Vagina (tissue), 2 donors: ENCODE results near the gene MICAL3. TPM values are rescaled to one million over a fixed set of nuclear protein-coding genes. Genes with fewer than 3 reads are reported as not detected.
A peak's percentile ranks its signal among the peaks of the same experiment; 100 is the strongest.

Experiments used
- DNase-seq, 2 donors: peaks; one replicate each; pipeline ENCODE4 v3.0.0-alpha.2; 2017; ENCODE audit errors: extremely low spot score in 2 of 2
- H3K27ac ChIP-seq: fragments of 200-600 bp; sonication (generic); one replicate; pipeline ENCODE4 v1.5.1; 2019
- H3K27me3 ChIP-seq: fragments of 200-600 bp; sonication (generic); one replicate; pipeline ENCODE4 v1.5.1; 2019
- H3K36me3 ChIP-seq, 2 donors: fragments of 200-600 bp; sonication (generic); one replicate each; pipeline ENCODE4 v1.5.1; 2017 to 2019
- H3K4me1 ChIP-seq: fragments of 200-600 bp; sonication (generic); one replicate; pipeline ENCODE4 v1.5.1; 2019
- H3K4me3 ChIP-seq, 2 donors: fragments of 200-600 bp; sonication (generic); 1 replicate in 1 of 2; 2 replicates in 1 of 2; pipeline ENCODE4 v1.5.1; 2016 to 2019
- H3K9me3 ChIP-seq: fragments of 200-600 bp; sonication (generic); one replicate; pipeline ENCODE4 v1.5.1; 2019
- CTCF ChIP-seq, 3 experiments: fragments of 450-650 bp in 2 of 3; fragments of 200-600 bp in 1 of 3; sonication (generic) in 1 of 3; IDR thresholded peaks; one replicate each; pipeline ENCODE4 v1.5.1; 2017 to 2019; ENCODE audit warnings: antibody characterized with exemption in 3 of 3, mild to moderate bottlenecking in 2 of 3, moderate library complexity in 2 of 3
- POLR2A ChIP-seq, 2 donors: fragments of 450-650 bp; IDR thresholded peaks; one replicate each; pipeline ENCODE4 v1.6.1; 2017; ENCODE audit warnings: antibody characterized with exemption in 2 of 2, mild to moderate bottlenecking in 2 of 2, moderate library complexity in 2 of 2
- POLR2AphosphoS5 ChIP-seq, 2 donors: sonication (generic); formaldehyde crosslinking; IDR thresholded peaks; one replicate each; pipeline ENCODE4 v1.9.0; 2017; ENCODE audit warnings: antibody characterized with exemption in 2 of 2, mild to moderate bottlenecking in 2 of 2, low read depth in 1 of 2; ENCODE audit not compliant: insufficient read depth in 1 of 2
- intact Hi-C: fragments of 100-400 bp; cut with DNase I; formaldehyde crosslinking; loops from one replicate; pipeline ENCODE4 v1.15.1; 2023
- total RNA-seq: library from RNA; depleted of rRNA; stranded (reverse); fragments of >200 nt; gene quantifications from one replicate; pipeline ENCODE4 v1.2.3, GENCODE V29; 2016

MICAL3 gene
- total RNA-seq, 1 donor from 2014 or later = 35.1 TPM

DNA sequence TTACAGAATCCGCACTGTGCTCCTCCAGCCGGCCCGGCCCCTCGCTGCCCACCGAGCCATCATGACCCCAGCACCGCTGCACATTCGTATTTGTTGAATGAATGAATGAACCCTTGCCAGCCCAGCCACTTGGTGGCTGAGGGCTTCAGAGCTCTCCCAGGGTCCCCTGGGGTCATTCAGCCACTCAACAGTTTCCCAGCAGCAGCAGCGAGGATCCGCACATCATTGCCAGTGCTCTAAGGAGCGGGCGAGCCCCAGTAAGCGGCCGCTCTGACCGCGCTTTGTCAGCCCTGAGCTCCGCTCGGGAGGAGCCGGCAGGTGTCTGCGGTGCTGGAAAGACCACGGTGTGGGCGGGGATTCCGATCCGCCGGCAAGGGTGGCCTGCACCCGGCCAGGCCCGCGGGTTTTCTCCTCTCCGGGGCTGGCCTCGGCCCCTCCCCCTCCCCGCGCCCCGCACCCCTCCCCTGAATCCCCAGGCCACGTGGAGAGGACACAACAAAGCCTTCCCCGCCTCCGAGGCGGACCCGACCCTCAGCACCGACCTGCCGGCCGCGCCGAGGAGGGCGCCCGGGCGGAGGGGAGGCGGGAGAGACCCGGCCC lies 250.7 kb downstream of the MICAL3 start:
- no peaks in the 10 kb centered on the region for H3K9me3 ChIP-seq
- H3K27ac ChIP-seq = peak overlapping the region; percentile 70
- peak overlapping the region; percentile 62 to 76 for H3K4me3 ChIP-seq
- no peak for DNase-seq
- H3K27me3 ChIP-seq = no peaks in the 10 kb centered on the region
- H3K36me3 ChIP-seq = no peaks in the 10 kb centered on the region
- TF ChIP-seq POLR2AphosphoS5 (IDR thresholded peaks at IDR 0.05; ENCODE audit: insufficient read depth in 1 of 2, low read depth in 1 of 2) = no peak
- TF ChIP-seq POLR2A (IDR thresholded peaks at IDR 0.05) = no peak
- no peak for TF ChIP-seq CTCF (IDR thresholded peaks at IDR 0.05)
- intact Hi-C loops = loop anchor here (2.0 kb wide), 1 partner anchor 49 kb away; no protein-coding TSS in a partner anchor
- H3K4me1 ChIP-seq = peaks cover 26% of the 10 kb centered on the region

DNA sequence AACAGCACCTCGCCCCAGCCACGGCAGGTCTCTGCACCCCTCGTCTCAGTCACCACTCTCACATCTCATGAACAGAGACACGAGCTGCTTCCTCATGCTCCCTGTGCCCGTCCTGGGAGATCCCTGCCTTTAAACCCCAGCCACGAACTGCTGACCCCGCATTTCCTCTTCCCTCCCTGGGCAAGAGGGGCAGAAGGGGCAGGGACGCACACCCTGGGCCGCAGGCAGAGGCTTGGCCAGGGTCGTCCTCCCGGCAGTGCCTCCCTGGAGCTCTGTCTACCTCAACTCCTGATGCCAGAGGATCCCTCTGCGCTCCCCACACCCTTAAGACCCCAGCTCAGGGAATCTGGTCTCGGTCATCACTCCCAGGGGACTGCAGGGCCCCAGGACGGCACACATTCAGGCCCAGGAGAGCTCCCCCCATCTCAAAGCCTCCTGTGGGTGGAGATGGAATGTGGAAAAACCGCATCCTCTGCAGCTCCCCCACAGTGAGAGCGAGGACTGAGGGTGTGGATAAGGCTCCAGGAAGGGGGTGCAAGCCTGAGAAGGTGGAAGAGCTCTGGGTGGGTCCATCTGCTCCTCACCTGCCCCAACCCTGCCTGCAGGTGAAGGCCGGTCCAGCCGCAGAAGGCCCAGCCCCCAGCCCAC lies 251.3 kb downstream of the MICAL3 start:
- Histone ChIP-seq H3K4me3 (peak overlapping the region; percentile 62 to 76), H3K4me1 (peaks cover 26% of the 10 kb centered on the region), H3K27me3 (no peaks in the 10 kb centered on the region), H3K36me3 (no peaks in the 10 kb centered on the region), H3K27ac (no peak overlapping the region), H3K9me3 (no peaks in the 10 kb centered on the region)
- intact Hi-C loops = loop anchor here (2.0 kb wide), 1 partner anchor 48 kb away; no protein-coding TSS in a partner anchor
- DNase-seq = no peak
- TF ChIP-seq POLR2AphosphoS5 (IDR thresholded peaks at IDR 0.05; ENCODE audit: insufficient read depth in 1 of 2, low read depth in 1 of 2) = no peak
- no peak for TF ChIP-seq POLR2A (IDR thresholded peaks at IDR 0.05)
- no peak for TF ChIP-seq CTCF (IDR thresholded peaks at IDR 0.05)

DNA sequence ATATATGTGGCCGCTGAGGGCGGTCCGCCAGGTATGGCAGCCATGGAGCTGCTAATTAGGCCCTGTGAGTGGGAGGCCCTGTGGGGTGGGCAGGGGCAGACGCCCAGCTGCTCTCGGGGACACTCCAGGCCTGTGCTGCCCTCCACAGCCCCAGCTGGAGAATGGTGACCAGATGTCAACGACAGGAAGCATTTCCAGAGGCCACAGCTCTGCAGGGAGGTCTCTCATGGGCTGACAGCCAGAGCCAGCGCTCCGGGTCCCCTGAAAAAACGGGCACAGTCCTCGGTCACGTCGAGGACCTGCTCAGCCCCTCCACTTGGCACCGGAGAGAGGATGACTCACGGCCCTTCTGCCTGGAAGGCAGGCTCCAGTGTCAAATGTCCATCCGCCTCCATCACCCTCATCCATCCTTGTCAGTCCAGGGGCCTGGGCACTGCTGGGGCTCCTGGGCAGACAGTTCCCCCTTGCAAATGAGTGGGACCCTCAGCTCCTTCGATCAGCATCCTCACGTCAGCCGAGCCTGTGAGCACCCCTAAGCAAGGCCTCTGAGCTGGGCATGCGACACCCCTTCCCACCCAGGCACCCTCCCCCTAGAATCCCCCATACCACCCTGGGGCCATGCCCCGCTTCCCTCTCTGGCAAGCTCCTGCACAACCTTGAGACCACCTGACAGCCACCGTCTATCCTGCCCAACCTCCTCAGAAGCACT lies 252.0 kb downstream of the MICAL3 start:
- intact Hi-C loops = loop anchor here (2.0 kb wide), 1 partner anchor 48 kb away; no protein-coding TSS in a partner anchor
- Histone ChIP-seq H3K27me3 (no peaks in the 10 kb centered on the region), H3K4me3 (peak overlapping the region in 1 of 2 donors; percentile 62), H3K36me3 (no peaks in the 10 kb centered on the region), H3K4me1 (peaks cover 26% of the 10 kb centered on the region), H3K27ac (no peak overlapping the region), H3K9me3 (no peaks in the 10 kb centered on the region)
- TF ChIP-seq CTCF (IDR thresholded peaks at IDR 0.05) (no peak), POLR2AphosphoS5 (IDR thresholded peaks at IDR 0.05; ENCODE audit: insufficient read depth in 1 of 2, low read depth in 1 of 2) (no peak), POLR2A (IDR thresholded peaks at IDR 0.05) (no peak)
- DNase-seq = no peak

- no peak overlapping the region for H3K4me3 ChIP-seq
- DNase-seq = no peak
- H3K27ac ChIP-seq = no peak overlapping the region
- peaks cover 26% of the 10 kb centered on the region for H3K4me1 ChIP-seq
- TF ChIP-seq POLR2AphosphoS5 (IDR thresholded peaks at IDR 0.05; ENCODE audit: insufficient read depth in 1 of 2, low read depth in 1 of 2) (no peak), POLR2A (IDR thresholded peaks at IDR 0.05) (no peak), CTCF (IDR thresholded peaks at IDR 0.05) (no peak)
- intact Hi-C loops = no loop called here
- H3K27me3 ChIP-seq = no peaks in the 10 kb centered on the region
- no peaks in the 10 kb centered on the region for H3K9me3 ChIP-seq
- no peaks in the 10 kb centered on the region for H3K36me3 ChIP-seq
Observed at GRCh38 chr22:17770180-17771077, 253.9 kb downstream of the MICAL3 start.
